MCF 10A (cell line): Measurements from ENCODE around the gene LPCAT4. TPM values are rescaled to one million over a fixed set of nuclear protein-coding genes. Genes with fewer than 3 reads are reported as not detected.
"Not testable (repeated sequence)": the region's sequence is repeated elsewhere in the genome, so short reads cannot be mapped to it uniquely, and the experiment has no call there.

Source experiments
- BruUV-seq: library from RNA; stranded (reverse); fragments of 400-500 nt; replicated peaks from 2 replicates; lab custom pipeline; 2021; lab: Mats Ljungman, UMichigan
- CTCF ChIA-PET: fragments of 300-600 bp; sonication (Branson Sonifier 250); formaldehyde crosslinking; extraction: SDS; loops from one replicate; lab custom pipeline; 2021; ENCODE audit warnings: antibody characterized with exemption, inconsistent platforms; lab: Yijun Ruan, JAX
- POLR2A ChIA-PET: fragments of 300-600, 350-650 bp; sonication (Branson Sonifier 250); formaldehyde crosslinking; extraction: SDS; loops from one replicate; lab custom pipeline; 2020; ENCODE audit warnings: antibody characterized with exemption, inconsistent platforms; lab: Yijun Ruan, JAX
- DNase-seq: peaks from one replicate; pipeline ENCODE4 v3.0.0-alpha.2; 2018; ENCODE audit not compliant: unreplicated experiment
- H3K27ac Mint-ChIP-seq: one replicate; pipeline ENCODE4 v1.8.0; 2022; ENCODE audit warnings: mild to moderate bottlenecking, low read depth, mixed read lengths; ENCODE audit not compliant: unreplicated experiment
- H3K27me3 Mint-ChIP-seq: one replicate; pipeline ENCODE4 v1.8.0; 2022; ENCODE audit warnings: mixed read lengths; ENCODE audit not compliant: insufficient read depth, unreplicated experiment
- H3K36me3 Mint-ChIP-seq: one replicate; pipeline ENCODE4 v1.8.0; 2022; ENCODE audit warnings: mild to moderate bottlenecking, moderate library complexity, mixed read lengths; ENCODE audit not compliant: insufficient read depth, unreplicated experiment
- H3K4me1 Mint-ChIP-seq: one replicate; pipeline ENCODE4 v1.8.0; 2022; ENCODE audit warnings: mixed read lengths; ENCODE audit not compliant: insufficient read depth, unreplicated experiment
- H3K4me3 Mint-ChIP-seq: one replicate; pipeline ENCODE4 v1.8.0; 2022; ENCODE audit warnings: mild to moderate bottlenecking, moderate library complexity, mixed read lengths; ENCODE audit not compliant: unreplicated experiment
- H3K9me3 Mint-ChIP-seq: one replicate; pipeline ENCODE4 v1.8.0; 2022; ENCODE audit warnings: mixed read lengths; ENCODE audit not compliant: unreplicated experiment
- CTCF ChIP-seq: fragments of 200-600 bp; IDR thresholded peaks from one replicate; pipeline ENCODE4 v1.8.0; 2022; ENCODE audit warnings: antibody characterized with exemption, mild to moderate bottlenecking; ENCODE audit not compliant: unreplicated experiment
- intact Hi-C: fragments of 100-400 bp; cut with micrococcal nuclease; formaldehyde crosslinking; loops from 2 replicates; pipeline ENCODE4 v1.14.1; 2022
- total RNA-seq: library from RNA; stranded (reverse); gene quantifications from 2 replicates; pipeline ENCODE4 v1.2.3, GENCODE V29; 2022

Gene LPCAT4
- total RNA-seq, 1 experiment from 2014 or later = 17.4 TPM

GRCh38 chr15:34389594-34390086 lies 22.6 kb upstream of the LPCAT4 start:
- H3K4me1 Mint-ChIP-seq, H3K36me3 Mint-ChIP-seq, POLR2A ChIA-PET, intact Hi-C loops, H3K27me3 Mint-ChIP-seq, H3K9me3 Mint-ChIP-seq, H3K27ac Mint-ChIP-seq, CTCF ChIA-PET, DNase-seq, BruUV-seq, H3K4me3 Mint-ChIP-seq: not testable (repeated sequence)

- intact Hi-C loops, DNase-seq, BruUV-seq, H3K27ac Mint-ChIP-seq, H3K27me3 Mint-ChIP-seq, CTCF ChIA-PET, H3K4me1 Mint-ChIP-seq, H3K9me3 Mint-ChIP-seq, POLR2A ChIA-PET, H3K4me3 Mint-ChIP-seq: not testable (repeated sequence)
- peaks cover 10% of the 10 kb centered on the region for H3K36me3 Mint-ChIP-seq
These were observed 15.0 kb upstream of the LPCAT4 start for GRCh38 chr15:34381829-34382521.

- peaks cover 10% of the 10 kb centered on the region for H3K36me3 Mint-ChIP-seq
- intact Hi-C loops, DNase-seq, H3K27me3 Mint-ChIP-seq, H3K4me1 Mint-ChIP-seq, CTCF ChIA-PET, BruUV-seq, H3K9me3 Mint-ChIP-seq, H3K4me3 Mint-ChIP-seq, POLR2A ChIA-PET, H3K27ac Mint-ChIP-seq: not testable (repeated sequence)
These were observed 13.5 kb upstream of the LPCAT4 start for GRCh38 chr15:34380491-34380890.

GRCh38 chr15:34376856-34377255 lies 9.9 kb upstream of the LPCAT4 start:
- intact Hi-C loops = no loop called here

GRCh38 chr15:34375541-34375940 lies 8.5 kb upstream of the LPCAT4 start:
- H3K27me3 Mint-ChIP-seq, H3K4me1 Mint-ChIP-seq, H3K4me3 Mint-ChIP-seq, intact Hi-C loops, H3K27ac Mint-ChIP-seq, DNase-seq, H3K9me3 Mint-ChIP-seq, BruUV-seq: not testable (repeated sequence)
- H3K36me3 Mint-ChIP-seq = peaks cover 10% of the 10 kb centered on the region
- ChIA-PET POLR2A (interaction anchor here (0.7 kb wide), 1 partner anchor 178 kb away, joined by 3 read pairs; no protein-coding TSS in a partner anchor), CTCF (interaction anchor here (1.0 kb wide), 2 partner anchors 9 to 141 kb away, joined by 3 read pairs; partner anchors contain the start of gene LPCAT4)

More at GRCh38 chr15:34376856-34377255, 9.9 kb upstream of the LPCAT4 start:
- Mint-ChIP-seq H3K27me3 (no peaks in the 10 kb centered on the region), H3K4me3 (no peak overlapping the region), H3K27ac (no peak overlapping the region), H3K4me1 (no peaks in the 10 kb centered on the region), H3K9me3 (no peaks in the 10 kb centered on the region), H3K36me3 (peaks cover 10% of the 10 kb centered on the region)
- no peak for TF ChIP-seq CTCF
- no peak for DNase-seq
- BruUV-seq = no TSS peak
- ChIA-PET POLR2A (interaction anchor here (0.7 kb wide), 1 partner anchor 58 kb away, joined by 4 read pairs; no protein-coding TSS in a partner anchor), CTCF (no interaction called here)

GRCh38 chr15:34374816-34375215 lies 7.8 kb upstream of the LPCAT4 start:
- H3K27ac Mint-ChIP-seq = no peak overlapping the region
- TF ChIP-seq CTCF = no peak
- H3K36me3 Mint-ChIP-seq = peaks cover 10% of the 10 kb centered on the region
- intact Hi-C loops = no loop called here
- ChIA-PET CTCF (interaction anchor here (0.7 to 1.0 kb wide), 2 partner anchors 140 to 301 kb away, joined by 3 read pairs; no protein-coding TSS in a partner anchor), POLR2A (interaction anchor here (0.7 kb wide), 1 partner anchor 177 kb away, joined by 3 read pairs; no protein-coding TSS in a partner anchor)
- no peak for DNase-seq
- BruUV-seq = no TSS peak
- H3K27me3 Mint-ChIP-seq = no peaks in the 10 kb centered on the region
- H3K9me3 Mint-ChIP-seq = no peaks in the 10 kb centered on the region
- no peak overlapping the region for H3K4me3 Mint-ChIP-seq
- H3K4me1 Mint-ChIP-seq = no peaks in the 10 kb centered on the region
